IMR-90 (cell line): ENCODE measurements around the gene UCHL5. TPM values are rescaled to one million over a fixed set of nuclear protein-coding genes. Genes with fewer than 3 reads are reported as not detected.

Experiments used
- ATAC-seq: fragments of 200-7000 bp; cut with Tn5 transposase; 2 replicates; pipeline ENCODE4 v1.9.1; 2020; ENCODE audit warnings: low read depth, mild to moderate bottlenecking, moderate library complexity
- BruUV-seq: library from RNA; stranded (reverse); fragments of 400-500 nt; replicated peaks from 2 replicates; lab custom pipeline; 2021; lab: Mats Ljungman, UMichigan
- CTCF ChIA-PET: fragments of 300-600 bp; formaldehyde crosslinking; extraction: SDS; loops from one replicate; lab custom pipeline; 2021; ENCODE audit warnings: antibody characterized with exemption; lab: Yijun Ruan, JAX
- POLR2A ChIA-PET: fragments of 300-600 bp; sonication (Branson Sonifier 250); formaldehyde crosslinking; loops from one replicate; lab custom pipeline; 2022; ENCODE audit warnings: antibody characterized with exemption; ENCODE audit not compliant: unreplicated experiment; lab: Charles Lee
- DNase-seq: peaks from one replicate; pipeline ENCODE4 v3.0.0; 2013
- H2AFZ ChIP-seq: replicated peaks from 2 replicates; pipeline ENCODE3; 2013; ENCODE audit warnings: low read length, mild to moderate bottlenecking; ENCODE audit not compliant: poor library complexity
- H2AK5ac ChIP-seq: 2 replicates; pipeline ENCODE4 v1.6.1; 2013; ENCODE audit warnings: low read depth, low read length, inconsistent platforms
- H2AK9ac ChIP-seq: replicated peaks from 2 replicates; pipeline ENCODE3; 2013; ENCODE audit warnings: mild to moderate bottlenecking, low read depth, low read length, moderate library complexity; ENCODE audit not compliant: poor library complexity
- H2BK120ac ChIP-seq: 2 replicates; pipeline ENCODE4 v1.6.1; 2013; ENCODE audit warnings: low read depth, low read length, inconsistent platforms
- H2BK15ac ChIP-seq: 3 replicates; pipeline ENCODE4 v1.6.1; 2013; ENCODE audit warnings: low read depth, low read length, inconsistent platforms
- H2BK20ac ChIP-seq: 2 replicates; pipeline ENCODE4 v1.6.1; 2013; ENCODE audit warnings: low read depth, mild to moderate bottlenecking, inconsistent platforms, low read length, moderate library complexity
- H2BK5ac ChIP-seq: 2 replicates; pipeline ENCODE4 v1.6.1; 2013; ENCODE audit warnings: mild to moderate bottlenecking, low read depth, low read length, inconsistent platforms; ENCODE audit not compliant: poor library complexity, severe bottlenecking
- H3K14ac ChIP-seq: replicated peaks from 2 replicates; pipeline ENCODE4 v1.6.1; 2013; ENCODE audit warnings: low read depth, low read length, inconsistent platforms
- H3K18ac ChIP-seq: 2 replicates; pipeline ENCODE4 v1.6.1; 2013; ENCODE audit warnings: low read depth, low read length, control low read depth
- H3K23ac ChIP-seq: 2 replicates; pipeline ENCODE4 v1.6.1; 2013; ENCODE audit warnings: low read depth, low read length, inconsistent platforms
- H3K27ac ChIP-seq: 2 replicates; pipeline ENCODE4 v1.5.1; 2013; ENCODE audit warnings: mild to moderate bottlenecking, control low read depth, low read length; ENCODE audit not compliant: insufficient read depth
- H3K27me3 ChIP-seq: 2 replicates; pipeline ENCODE4 v1.6.1; 2013; ENCODE audit warnings: low read length; ENCODE audit not compliant: control insufficient read depth, insufficient read depth
- H3K36me3 ChIP-seq: 2 replicates; pipeline ENCODE4 v1.6.1; 2013; ENCODE audit warnings: low read length, mixed read lengths; ENCODE audit not compliant: control insufficient read depth, insufficient read depth
- H3K4ac ChIP-seq: 2 replicates; pipeline ENCODE4 v1.6.1; 2013; ENCODE audit warnings: low read depth, low read length, inconsistent platforms
- H3K4me1 ChIP-seq: 2 replicates; pipeline ENCODE4 v1.6.1; 2013; ENCODE audit warnings: low read length, mixed read lengths; ENCODE audit not compliant: control insufficient read depth, insufficient read depth
- H3K4me2 ChIP-seq: 2 replicates; pipeline ENCODE4 v1.6.1; 2013; ENCODE audit warnings: low read depth, mild to moderate bottlenecking, control low read depth, low read length, moderate library complexity
- H3K4me3 ChIP-seq: 2 replicates; pipeline ENCODE4 v1.5.1; 2013; ENCODE audit warnings: low read depth, mild to moderate bottlenecking, control low read depth, low read length, moderate library complexity; ENCODE audit not compliant: insufficient read depth
- H3K56ac ChIP-seq: 2 replicates; pipeline ENCODE4 v1.6.1; 2013; ENCODE audit warnings: low read length, inconsistent platforms; ENCODE audit not compliant: insufficient read depth; ENCODE audit errors: extremely low read depth
- H3K79me1 ChIP-seq, 2 experiments: 2 replicates each; pipeline ENCODE4 v1.6.1; 2013; ENCODE audit warnings: low read length in 2 of 2, inconsistent platforms in 1 of 2, low read depth in 1 of 2
- H3K9ac ChIP-seq: 2 replicates; pipeline ENCODE4 v1.6.1; 2013; ENCODE audit warnings: low read depth, low read length, control low read depth
- H3K9me1 ChIP-seq: 2 replicates; pipeline ENCODE4 v1.6.1; 2013; ENCODE audit warnings: low read length, inconsistent platforms; ENCODE audit not compliant: insufficient read depth
- H3K9me3 ChIP-seq: 2 replicates; pipeline ENCODE4 v1.6.1; 2013; ENCODE audit warnings: low read length; ENCODE audit not compliant: control insufficient read depth, insufficient read depth
- H4K20me1 ChIP-seq: 2 replicates; pipeline ENCODE4 v1.6.1; 2013; ENCODE audit warnings: low read length, inconsistent platforms; ENCODE audit not compliant: insufficient read depth
- H4K5ac ChIP-seq: 2 replicates; pipeline ENCODE4 v1.6.1; 2013; ENCODE audit warnings: mild to moderate bottlenecking, low read depth, low read length, control low read depth
- H4K8ac ChIP-seq, 2 experiments: 2 replicates each; pipeline ENCODE4 v1.6.1; 2013; ENCODE audit warnings: low read depth in 2 of 2, low read length in 2 of 2, control low read depth in 1 of 2, inconsistent platforms in 1 of 2
- H4K91ac ChIP-seq: 2 replicates; pipeline ENCODE4 v1.6.1; 2013; ENCODE audit warnings: low read depth, low read length, inconsistent platforms; ENCODE audit not compliant: insufficient read depth
- MAFK ChIP-seq: IDR thresholded peaks from 2 replicates; pipeline ENCODE4 v1.6.1; 2012; ENCODE audit warnings: low read depth, low read length, improper control_type of control experiment
- MAZ ChIP-seq: IDR thresholded peaks from 2 replicates; pipeline ENCODE4 v1.6.1; 2012; ENCODE audit warnings: low read depth, mild to moderate bottlenecking, low read length, improper control_type of control experiment, moderate library complexity, borderline replicate concordance
- RCOR1 ChIP-seq: IDR thresholded peaks from 2 replicates; pipeline ENCODE4 v1.6.1; 2012; ENCODE audit warnings: mild to moderate bottlenecking, low read length, improper control_type of control experiment; ENCODE audit not compliant: insufficient replicate concordance
- RFX5 ChIP-seq: IDR thresholded peaks from 2 replicates; pipeline ENCODE4 v1.8.0; 2012; ENCODE audit warnings: low read depth, mild to moderate bottlenecking, low read length, moderate library complexity
- SMC3 ChIP-seq: fragments of 150-350 bp; IDR thresholded peaks from 2 replicates; pipeline ENCODE4 v1.6.1; 2016; ENCODE audit warnings: low read depth, mild to moderate bottlenecking, antibody characterized with exemption, low read length, moderate library complexity
- WGBS, 2 experiments: methylation state at CpG; one replicate each; pipeline versions ENCODE4 v1.1.5 to v1.1.7; 2013; ENCODE audit warnings: missing lambda C conversion rate in 2 of 2; ENCODE audit not compliant: insufficient read length in 1 of 2; ENCODE audit errors: extremely low coverage in 2 of 2; 5-methylcytosine and 5-hydroxymethylcytosine counted together
- dilution Hi-C: fragments of 300-500 bp; cut with HindIII; formaldehyde crosslinking; loops from one replicate; pipeline ENCODE4 v1.14.3; 2018; ENCODE audit warnings: low sequenced_read_pairs; ENCODE audit not compliant: unreplicated experiment
- in situ Hi-C: fragments of 300-500 bp; cut with MboI; formaldehyde crosslinking; loops from 3 replicates; pipeline ENCODE4 v1.14.3; 2019; ENCODE audit warnings: low sequenced_read_pairs, inconsistent platforms, mixed read lengths
- intact Hi-C: fragments of 100-400 bp; cut with micrococcal nuclease; formaldehyde crosslinking; loops from 2 replicates; pipeline ENCODE4 v1.10.0; 2022
- polyA plus RNA-seq, 3 experiments: library from polyadenylated mRNA; depleted of rRNA; stranded (reverse); fragments of >200 nt; gene quantifications; 2 replicates each; pipeline ENCODE4 v1.2.3, GENCODE V29; 2012; ENCODE audit warnings: low replicate concordance in 1 of 3
- total RNA-seq: library from RNA; depleted of rRNA; stranded (reverse); fragments of >200 nt; gene quantifications from 2 replicates; pipeline ENCODE4 v1.2.3, GENCODE V29; 2012
- TF ChIP-seq, protein P1 (sequence below): fragments of 150-350 bp; IDR thresholded peaks from 2 replicates; pipeline ENCODE4 v1.6.1; 2017; ENCODE audit warnings: mild to moderate bottlenecking, antibody characterized with exemption, low read length, low read depth
- TF ChIP-seq, protein P2 (sequence below): conservative IDR thresholded peaks from 2 replicates; pipeline ENCODE4 v1.5.1; 2012; ENCODE audit warnings: mild to moderate bottlenecking, low read depth, low read length, improper control_type of control experiment
- TF ChIP-seq, protein P3 (sequence below): fragments of 150-350 bp; IDR thresholded peaks from 2 replicates; pipeline ENCODE4 v1.6.1; 2016; ENCODE audit warnings: low read depth, mild to moderate bottlenecking, low read length, moderate library complexity, borderline replicate concordance

UCHL5 gene
- total and polyA plus RNA-seq, 2 of the 4 experiments (the other 2 are of a cell fraction), result 12.9 to 18.4 TPM

DNA sequence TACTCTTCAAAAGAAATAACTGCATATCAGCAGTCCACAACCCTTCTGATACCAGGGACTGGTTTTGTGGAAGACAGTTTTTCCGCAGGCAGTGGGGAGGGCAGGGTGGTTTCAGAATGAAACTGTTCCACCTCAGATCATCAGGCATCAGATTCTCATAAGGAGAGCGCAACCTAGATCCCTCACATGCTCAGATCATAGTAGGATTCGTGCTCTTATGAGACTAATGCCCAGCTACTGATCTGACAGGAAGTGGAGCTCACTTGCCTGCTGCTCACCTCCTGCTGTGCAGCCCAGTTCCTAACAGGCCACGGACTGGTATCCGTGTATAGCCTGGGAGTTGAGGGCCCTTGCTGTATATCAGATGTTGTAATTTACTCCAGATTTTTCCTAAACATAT lies 11.8 kb upstream of the UCHL5 start:
- no peak overlapping the region for H2BK20ac ChIP-seq
- dilution Hi-C loops (no loop called here), intact Hi-C loops (no loop called here), in situ Hi-C loops (no loop called here)
- H2BK120ac ChIP-seq, result no peak overlapping the region
- no peak overlapping the region for H2AK9ac ChIP-seq
- POLR2A ChIA-PET, result no interaction called here
- TF ChIP-seq RFX5 (no peak), MAZ (no peak), SMC3 (no peak), RCOR1 (no peak), MAFK (no peak)
- TF ChIP-seq, protein P1, sequence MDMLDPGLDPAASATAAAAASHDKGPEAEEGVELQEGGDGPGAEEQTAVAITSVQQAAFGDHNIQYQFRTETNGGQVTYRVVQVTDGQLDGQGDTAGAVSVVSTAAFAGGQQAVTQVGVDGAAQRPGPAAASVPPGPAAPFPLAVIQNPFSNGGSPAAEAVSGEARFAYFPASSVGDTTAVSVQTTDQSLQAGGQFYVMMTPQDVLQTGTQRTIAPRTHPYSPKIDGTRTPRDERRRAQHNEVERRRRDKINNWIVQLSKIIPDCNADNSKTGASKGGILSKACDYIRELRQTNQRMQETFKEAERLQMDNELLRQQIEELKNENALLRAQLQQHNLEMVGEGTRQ, result no peak
- TF ChIP-seq, protein P2, sequence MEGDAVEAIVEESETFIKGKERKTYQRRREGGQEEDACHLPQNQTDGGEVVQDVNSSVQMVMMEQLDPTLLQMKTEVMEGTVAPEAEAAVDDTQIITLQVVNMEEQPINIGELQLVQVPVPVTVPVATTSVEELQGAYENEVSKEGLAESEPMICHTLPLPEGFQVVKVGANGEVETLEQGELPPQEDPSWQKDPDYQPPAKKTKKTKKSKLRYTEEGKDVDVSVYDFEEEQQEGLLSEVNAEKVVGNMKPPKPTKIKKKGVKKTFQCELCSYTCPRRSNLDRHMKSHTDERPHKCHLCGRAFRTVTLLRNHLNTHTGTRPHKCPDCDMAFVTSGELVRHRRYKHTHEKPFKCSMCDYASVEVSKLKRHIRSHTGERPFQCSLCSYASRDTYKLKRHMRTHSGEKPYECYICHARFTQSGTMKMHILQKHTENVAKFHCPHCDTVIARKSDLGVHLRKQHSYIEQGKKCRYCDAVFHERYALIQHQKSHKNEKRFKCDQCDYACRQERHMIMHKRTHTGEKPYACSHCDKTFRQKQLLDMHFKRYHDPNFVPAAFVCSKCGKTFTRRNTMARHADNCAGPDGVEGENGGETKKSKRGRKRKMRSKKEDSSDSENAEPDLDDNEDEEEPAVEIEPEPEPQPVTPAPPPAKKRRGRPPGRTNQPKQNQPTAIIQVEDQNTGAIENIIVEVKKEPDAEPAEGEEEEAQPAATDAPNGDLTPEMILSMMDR, result no peak
- TF ChIP-seq, protein P3, sequence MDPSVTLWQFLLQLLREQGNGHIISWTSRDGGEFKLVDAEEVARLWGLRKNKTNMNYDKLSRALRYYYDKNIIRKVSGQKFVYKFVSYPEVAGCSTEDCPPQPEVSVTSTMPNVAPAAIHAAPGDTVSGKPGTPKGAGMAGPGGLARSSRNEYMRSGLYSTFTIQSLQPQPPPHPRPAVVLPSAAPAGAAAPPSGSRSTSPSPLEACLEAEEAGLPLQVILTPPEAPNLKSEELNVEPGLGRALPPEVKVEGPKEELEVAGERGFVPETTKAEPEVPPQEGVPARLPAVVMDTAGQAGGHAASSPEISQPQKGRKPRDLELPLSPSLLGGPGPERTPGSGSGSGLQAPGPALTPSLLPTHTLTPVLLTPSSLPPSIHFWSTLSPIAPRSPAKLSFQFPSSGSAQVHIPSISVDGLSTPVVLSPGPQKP, result no peak
- DNase-seq (no peak), ATAC-seq (peak; percentile 37; the same call in 1 of the 2 replicates)
- no peak overlapping the region for H4K8ac ChIP-seq
- CTCF ChIA-PET, result interaction anchor here (0.6 kb wide), 1 partner anchor 90 kb away, joined by 5 read pairs; no protein-coding TSS in a partner anchor
- H3K23ac ChIP-seq, result no peak overlapping the region
- H4K91ac ChIP-seq, result no peak overlapping the region
- no peak overlapping the region; the same call in 1 of the 2 replicates for H4K5ac ChIP-seq
- no peak overlapping the region for H3K9ac ChIP-seq
- no peak overlapping the region for H3K56ac ChIP-seq
- WGBS, 2 experiments, result 58% methylated on average over 2 of the region's 5 CpGs; no CpG with 5 or more reads in 1 of the 2 experiments
- no peak overlapping the region for H3K14ac ChIP-seq
- H2BK5ac ChIP-seq, result peak overlapping the region; percentile 30
- no peak overlapping the region for H2BK15ac ChIP-seq
- no peaks in the 10 kb centered on the region for H3K9me3 ChIP-seq
- peaks cover 32 to 52% of the 10 kb centered on the region in 2 experiments for H3K79me1 ChIP-seq
- H4K20me1 ChIP-seq, result peaks cover 7% of the 10 kb centered on the region; the same call in 1 of the 2 replicates
- H3K4ac ChIP-seq, result no peak overlapping the region
- H3K27me3 ChIP-seq, result no peaks in the 10 kb centered on the region
- no peak overlapping the region for H3K18ac ChIP-seq
- H3K4me3 ChIP-seq, result no peak overlapping the region
- peaks cover 8% of the 10 kb centered on the region for H3K36me3 ChIP-seq
- H3K9me1 ChIP-seq, result peaks cover 2% of the 10 kb centered on the region; the same call in 1 of the 2 replicates
- no peak overlapping the region for H2AFZ ChIP-seq
- no peak overlapping the region for H3K4me2 ChIP-seq
- H2AK5ac ChIP-seq, result no peak overlapping the region
- peaks cover 3% of the 10 kb centered on the region for H3K4me1 ChIP-seq
- no TSS peak for BruUV-seq
- peak overlapping the region; percentile 23; the same call in 1 of the 2 replicates for H3K27ac ChIP-seq
